Neural progenitor cell (in vitro differentiated cells): ENCODE data around the gene COL23A1. TPM values are rescaled to one million over a fixed set of nuclear protein-coding genes. Genes with fewer than 3 reads are reported as not detected.

Experiments
- DNase-seq: peaks from one replicate; pipeline ENCODE4 v3.0.0-alpha.2; 2016; ENCODE audit warnings: low spot score
- H2AFZ ChIP-seq: fragments of 200-600 bp; sonication (generic); replicated peaks from 2 replicates; pipeline ENCODE4 v1.6.1; 2016; ENCODE audit warnings: antibody characterized with exemption
- H3F3A ChIP-seq: fragments of 200-600 bp; sonication (generic); 2 replicates; pipeline ENCODE4 v1.6.1; 2016; ENCODE audit warnings: antibody characterized with exemption, low read depth
- H3K27ac ChIP-seq: fragments of 200-600 bp; sonication (generic); 2 replicates; pipeline ENCODE4 v1.5.1; 2016; ENCODE audit warnings: mild to moderate bottlenecking
- H3K27me3 ChIP-seq: fragments of 200-600 bp; sonication (generic); 2 replicates; pipeline ENCODE4 v1.6.1; 2016; ENCODE audit warnings: mild to moderate bottlenecking, moderate library complexity
- H3K36me3 ChIP-seq: fragments of 200-600 bp; sonication (generic); 2 replicates; pipeline ENCODE4 v1.5.1; 2016
- H3K4me1 ChIP-seq: fragments of 200-600 bp; sonication (generic); 2 replicates; pipeline ENCODE4 v1.6.1; 2016; ENCODE audit warnings: mixed run types
- H3K4me2 ChIP-seq: fragments of 200-600 bp; sonication (generic); 2 replicates; pipeline ENCODE4 v1.6.1; 2016
- H3K4me3 ChIP-seq: fragments of 200-600 bp; sonication (generic); 2 replicates; pipeline ENCODE4 v1.5.1; 2016
- H3K79me2 ChIP-seq: fragments of 200-600 bp; sonication (generic); 2 replicates; pipeline ENCODE4 v1.6.1; 2016; ENCODE audit warnings: low read depth
- H3K9ac ChIP-seq: fragments of 200-600 bp; sonication (generic); 2 replicates; pipeline ENCODE4 v1.6.1; 2016
- H3K9me3 ChIP-seq: fragments of 200-600 bp; sonication (generic); 2 replicates; pipeline ENCODE4 v1.5.1; 2016; ENCODE audit warnings: low read depth
- H4K20me1 ChIP-seq: fragments of 200-600 bp; sonication (generic); 2 replicates; pipeline ENCODE4 v1.6.1; 2016; ENCODE audit warnings: low read depth
- H3K27ac Mint-ChIP-seq: 3 replicates; pipeline ENCODE4 v1.8.0; 2021; ENCODE audit warnings: mixed read lengths
- H3K27me3 Mint-ChIP-seq: 2 replicates; pipeline ENCODE4 v1.8.0; 2022; ENCODE audit warnings: low read depth, mild to moderate bottlenecking, inconsistent platforms, moderate library complexity, mixed read lengths; ENCODE audit not compliant: insufficient read depth
- H3K36me3 Mint-ChIP-seq: 3 replicates; pipeline ENCODE4 v1.8.0; 2021; ENCODE audit warnings: mixed read lengths
- H3K4me1 Mint-ChIP-seq: 3 replicates; pipeline ENCODE4 v1.8.0; 2021; ENCODE audit warnings: mixed read lengths
- H3K4me3 Mint-ChIP-seq: 3 replicates; pipeline ENCODE4 v1.8.0; 2021; ENCODE audit warnings: mild to moderate bottlenecking, moderate library complexity, mixed read lengths
- H3K9me3 Mint-ChIP-seq: 3 replicates; pipeline ENCODE4 v1.8.0; 2020; ENCODE audit warnings: mixed read lengths
- CTCF ChIP-seq: fragments of 200-600 bp; sonication (generic); IDR thresholded peaks from 2 replicates; pipeline ENCODE4 v1.5.1; 2017; ENCODE audit warnings: antibody characterized with exemption, mild to moderate bottlenecking
- EZH2 ChIP-seq: fragments of 200-600 bp; sonication (generic); IDR thresholded peaks from 2 replicates; pipeline ENCODE4 v1.6.1; 2017; ENCODE audit warnings: antibody characterized with exemption, mild to moderate bottlenecking, moderate library complexity
- EZH2phosphoT487 ChIP-seq: fragments of 200-600 bp; sonication (generic); IDR thresholded peaks from 2 replicates; pipeline ENCODE4 v1.6.1; 2017; ENCODE audit warnings: antibody characterized with exemption
- total RNA-seq: library from RNA; depleted of rRNA; stranded (reverse); fragments of >200 nt; gene quantifications from 2 replicates; pipeline ENCODE4 v1.2.3, GENCODE V29; 2015; ENCODE audit warnings: low replicate concordance

Gene COL23A1
- total RNA-seq, 1 donor from 2014 or later, result not detected

GRCh38 chr5:178368716-178369300, 221.4 kb downstream of the COL23A1 start:
- no peak overlapping the region for H3K27ac Mint-ChIP-seq

GRCh38 chr5:178368274-178368673, 221.9 kb downstream of the COL23A1 start:
- H3K27me3 Mint-ChIP-seq, result peaks cover 17% of the 10 kb centered on the region
- Histone ChIP-seq H3K36me3 (no peaks in the 10 kb centered on the region), H3K9me3 (no peaks in the 10 kb centered on the region), H3K9ac (no peak overlapping the region), H3F3A (no peaks in the 10 kb centered on the region), H3K4me1 (no peaks in the 10 kb centered on the region), H4K20me1 (no peaks in the 10 kb centered on the region), H3K4me2 (no peak overlapping the region), H2AFZ (no peak overlapping the region), H3K27me3 (no peaks in the 10 kb centered on the region), H3K79me2 (no peaks in the 10 kb centered on the region), H3K27ac (no peak overlapping the region), H3K4me3 (no peak overlapping the region)
- peak overlapping the region; percentile 46 for H3K27ac Mint-ChIP-seq
- peaks cover 21% of the 10 kb centered on the region for H3K9me3 Mint-ChIP-seq
- peaks cover 15% of the 10 kb centered on the region for H3K36me3 Mint-ChIP-seq
- no peak for TF ChIP-seq CTCF
- TF ChIP-seq EZH2phosphoT487, result no peak
- no peak for TF ChIP-seq EZH2
- no peak for DNase-seq
- H3K4me1 Mint-ChIP-seq, result peaks cover 39% of the 10 kb centered on the region
- H3K4me3 Mint-ChIP-seq, result no peak overlapping the region

More at GRCh38 chr5:178368716-178369300, 221.4 kb downstream of the COL23A1 start:
- DNase-seq, result no peak
- H3K27me3 Mint-ChIP-seq, result peaks cover 17% of the 10 kb centered on the region
- Histone ChIP-seq H3K36me3 (no peaks in the 10 kb centered on the region), H3K27ac (no peak overlapping the region), H3K9me3 (no peaks in the 10 kb centered on the region), H3K79me2 (no peaks in the 10 kb centered on the region), H4K20me1 (no peaks in the 10 kb centered on the region), H3F3A (no peaks in the 10 kb centered on the region), H3K4me3 (no peak overlapping the region), H2AFZ (no peak overlapping the region), H3K9ac (no peak overlapping the region), H3K4me1 (no peaks in the 10 kb centered on the region), H3K4me2 (no peak overlapping the region), H3K27me3 (no peaks in the 10 kb centered on the region)
- TF ChIP-seq EZH2phosphoT487, result no peak
- no peak for TF ChIP-seq CTCF
- no peak for TF ChIP-seq EZH2
- H3K4me3 Mint-ChIP-seq, result no peak overlapping the region
- peaks cover 21% of the 10 kb centered on the region for H3K9me3 Mint-ChIP-seq
- peaks cover 15% of the 10 kb centered on the region for H3K36me3 Mint-ChIP-seq
- peaks cover 36% of the 10 kb centered on the region for H3K4me1 Mint-ChIP-seq

- H3K9me3 ChIP-seq, result no peaks in the 10 kb centered on the region
- H3K27ac ChIP-seq, result no peak overlapping the region
- H3K9ac ChIP-seq, result no peak overlapping the region
- H3F3A ChIP-seq, result no peaks in the 10 kb centered on the region
- H3K36me3 Mint-ChIP-seq, result peaks cover 15% of the 10 kb centered on the region
- no peaks in the 10 kb centered on the region for H3K79me2 ChIP-seq
- no peak overlapping the region for H3K4me2 ChIP-seq
- peaks cover 44% of the 10 kb centered on the region for H3K4me1 Mint-ChIP-seq
- H3K27ac Mint-ChIP-seq, result peak overlapping the region; percentile 46
- no peak overlapping the region for H2AFZ ChIP-seq
- H4K20me1 ChIP-seq, result no peaks in the 10 kb centered on the region
- TF ChIP-seq CTCF (no peak), EZH2phosphoT487 (no peak), EZH2 (no peak)
- no peak for DNase-seq
- no peaks in the 10 kb centered on the region for H3K4me1 ChIP-seq
- H3K4me3 ChIP-seq, result no peak overlapping the region
- H3K36me3 ChIP-seq, result no peaks in the 10 kb centered on the region
- H3K27me3 Mint-ChIP-seq, result peaks cover 17% of the 10 kb centered on the region
- no peak overlapping the region for H3K4me3 Mint-ChIP-seq
- no peaks in the 10 kb centered on the region for H3K27me3 ChIP-seq
- H3K9me3 Mint-ChIP-seq, result peaks cover 21% of the 10 kb centered on the region
These were observed 222.5 kb downstream of the COL23A1 start for GRCh38 chr5:178367736-178368120.
